NCI-H1417 (cell line): ENCODE results near the gene NOTCH1.

Experiments
- DNase-seq, 3 experiments: peaks; one replicate each; lab custom pipeline; 2025; lab: John Stamatoyannopoulos, UW

Gene NOTCH1

DNA sequence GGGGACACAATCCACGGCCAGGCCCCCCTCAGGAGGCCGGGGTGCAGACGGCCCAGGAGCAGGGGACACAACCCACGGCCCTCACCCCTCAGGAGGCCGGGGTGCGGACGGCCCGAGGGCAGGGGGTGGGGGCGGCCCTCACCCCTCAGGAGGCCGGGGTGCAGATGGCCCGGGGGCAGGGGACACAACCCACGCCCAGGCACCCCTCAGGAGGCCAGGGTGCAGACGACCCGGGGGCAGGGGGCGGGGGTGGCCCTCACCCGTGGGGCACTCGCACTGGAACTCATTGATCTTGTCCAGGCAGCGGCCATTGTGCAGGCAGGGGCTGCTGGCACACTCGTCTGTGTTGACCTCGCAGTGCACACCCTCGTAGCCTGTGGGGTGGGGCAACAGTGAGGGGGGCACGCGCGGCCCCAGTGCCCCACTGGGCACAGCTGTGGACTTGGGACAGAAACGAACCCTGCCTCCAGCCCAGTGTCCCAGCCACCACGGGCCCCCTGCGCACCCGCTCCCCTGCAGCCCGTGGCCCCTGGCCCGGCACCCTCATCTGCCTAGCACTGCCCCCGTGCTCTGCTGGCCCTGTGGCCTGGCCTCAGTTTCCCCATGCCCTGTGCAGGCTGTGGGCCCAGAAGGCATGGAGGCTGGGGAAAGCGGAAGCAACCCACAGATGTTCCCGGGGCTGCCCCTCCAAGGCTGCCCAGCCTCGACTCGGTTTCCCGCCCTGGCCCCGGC, 28.7 kb downstream of the NOTCH1 start:
- no peak for DNase-seq

DNA sequence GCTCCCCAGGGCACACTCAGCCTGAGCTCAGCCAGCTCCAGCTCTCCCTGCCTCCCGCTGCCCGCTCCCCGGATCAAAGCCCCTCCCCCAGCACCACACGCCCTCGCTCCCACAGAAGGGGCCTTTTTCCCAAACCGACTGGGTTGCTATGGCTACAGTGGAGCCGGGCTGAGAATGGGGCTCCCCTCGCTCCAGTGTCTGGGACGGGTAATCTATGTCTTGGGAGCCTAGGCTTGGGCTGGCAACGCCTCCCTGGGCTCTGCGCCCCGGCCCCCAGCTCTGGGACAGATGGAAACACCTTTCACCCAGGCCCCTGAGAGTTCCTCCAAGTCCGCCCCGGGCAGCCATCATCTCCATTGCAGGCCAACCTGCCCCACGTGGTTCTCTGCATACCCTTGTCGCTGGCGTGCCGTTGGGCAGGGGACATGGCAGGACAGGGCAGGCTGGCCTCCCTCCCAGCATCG, 29.6 kb downstream of the NOTCH1 start:
- DNase-seq = no peak

DNA sequence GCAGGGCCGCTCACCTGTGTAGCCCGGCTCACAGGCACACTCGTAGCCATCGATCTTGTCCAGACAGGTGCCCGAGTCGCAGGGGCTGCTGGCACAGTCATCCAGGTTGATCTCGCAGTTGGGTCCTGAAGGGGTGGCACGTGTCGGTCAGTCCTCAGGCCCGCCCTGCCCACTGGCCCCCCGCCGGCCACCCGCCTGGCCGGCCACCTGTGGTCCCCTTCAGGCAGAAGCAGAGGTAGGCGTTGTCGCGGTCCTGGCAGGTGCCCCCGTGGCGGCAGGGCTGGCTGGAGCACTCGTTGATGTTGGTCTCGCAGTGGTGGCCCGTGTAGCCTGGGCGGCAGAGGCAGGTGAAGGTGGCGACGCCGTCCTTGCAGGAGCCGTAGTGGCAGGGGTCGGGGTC, 30.6 kb downstream of the NOTCH1 start:
- no peak for DNase-seq

DNA sequence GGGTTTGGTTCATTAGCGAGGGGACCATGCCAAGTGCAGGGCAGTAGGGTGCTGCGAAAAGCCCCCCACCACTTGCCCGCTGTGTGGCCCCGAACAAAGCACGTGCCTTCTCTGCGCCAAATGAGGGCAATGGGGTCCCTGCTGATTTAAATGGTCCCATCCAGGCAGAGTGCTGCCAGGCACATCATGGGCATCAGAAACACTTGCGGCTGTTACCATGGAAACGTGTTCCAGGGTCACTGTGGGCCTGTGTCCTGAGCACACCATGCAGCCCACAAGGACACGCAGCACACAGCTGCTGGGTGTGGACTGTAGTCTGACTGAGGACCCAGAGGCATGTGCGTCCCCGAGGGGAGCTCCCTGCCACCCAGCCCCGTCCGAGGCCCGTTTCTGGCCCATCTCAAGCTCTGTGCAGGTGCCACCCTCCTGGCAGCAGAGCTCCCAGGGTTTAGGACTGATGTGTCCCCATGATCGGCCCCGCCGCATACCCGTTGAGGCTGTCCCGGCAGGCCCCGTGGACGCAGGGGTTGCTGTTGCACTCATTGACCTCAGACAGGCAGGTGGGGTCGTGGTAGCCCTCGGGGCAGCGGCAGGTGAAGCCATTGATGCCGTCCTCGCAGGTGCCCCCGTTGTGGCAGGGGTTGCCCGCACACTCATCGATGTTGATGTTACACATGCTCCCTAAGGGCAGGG, 31.7 kb downstream of the NOTCH1 start:
- DNase-seq = peak in 1 of 3 experiments; percentile 16

DNA sequence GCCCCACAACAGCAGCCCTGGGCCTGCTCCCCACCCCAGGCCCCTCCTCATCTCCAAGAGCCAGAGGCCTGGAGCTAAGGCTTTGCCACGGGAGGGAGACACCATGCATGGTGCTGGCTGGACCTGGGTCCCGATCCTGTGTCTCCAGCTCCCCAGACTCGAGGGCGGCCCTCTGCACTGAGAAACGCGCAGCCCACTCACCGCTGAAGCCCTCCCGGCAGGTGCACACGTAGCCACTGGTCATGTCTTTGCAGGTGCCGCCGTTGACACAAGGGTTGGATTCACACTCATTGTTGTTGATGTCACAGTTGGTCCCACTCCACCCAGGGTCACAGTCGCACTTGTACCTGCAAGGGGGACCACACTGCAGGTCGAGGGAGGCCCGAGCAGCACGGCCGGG, 32.7 kb downstream of the NOTCH1 start:
- DNase-seq = no peak

DNA sequence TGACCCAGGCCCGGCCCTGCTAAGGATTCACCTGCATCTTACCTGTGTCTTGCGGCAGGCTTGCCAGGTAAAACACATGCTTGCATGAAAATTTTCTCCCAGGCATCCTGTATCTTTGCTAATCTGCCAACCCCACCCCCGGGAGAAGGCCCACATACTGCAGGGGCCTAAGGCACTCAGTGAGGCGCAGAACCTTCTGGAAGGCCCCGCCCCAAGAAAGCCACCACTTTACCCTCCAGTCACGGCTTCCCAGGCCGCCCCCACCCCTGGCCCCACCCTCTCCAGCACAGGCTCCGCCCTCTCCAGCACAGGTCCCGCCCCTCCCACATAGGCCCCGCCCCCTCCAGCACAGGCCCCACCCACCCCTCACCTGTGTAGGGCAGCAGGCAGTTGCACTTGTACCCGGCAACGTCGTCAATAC, 33.2 kb downstream of the NOTCH1 start:
- no peak for DNase-seq

DNA sequence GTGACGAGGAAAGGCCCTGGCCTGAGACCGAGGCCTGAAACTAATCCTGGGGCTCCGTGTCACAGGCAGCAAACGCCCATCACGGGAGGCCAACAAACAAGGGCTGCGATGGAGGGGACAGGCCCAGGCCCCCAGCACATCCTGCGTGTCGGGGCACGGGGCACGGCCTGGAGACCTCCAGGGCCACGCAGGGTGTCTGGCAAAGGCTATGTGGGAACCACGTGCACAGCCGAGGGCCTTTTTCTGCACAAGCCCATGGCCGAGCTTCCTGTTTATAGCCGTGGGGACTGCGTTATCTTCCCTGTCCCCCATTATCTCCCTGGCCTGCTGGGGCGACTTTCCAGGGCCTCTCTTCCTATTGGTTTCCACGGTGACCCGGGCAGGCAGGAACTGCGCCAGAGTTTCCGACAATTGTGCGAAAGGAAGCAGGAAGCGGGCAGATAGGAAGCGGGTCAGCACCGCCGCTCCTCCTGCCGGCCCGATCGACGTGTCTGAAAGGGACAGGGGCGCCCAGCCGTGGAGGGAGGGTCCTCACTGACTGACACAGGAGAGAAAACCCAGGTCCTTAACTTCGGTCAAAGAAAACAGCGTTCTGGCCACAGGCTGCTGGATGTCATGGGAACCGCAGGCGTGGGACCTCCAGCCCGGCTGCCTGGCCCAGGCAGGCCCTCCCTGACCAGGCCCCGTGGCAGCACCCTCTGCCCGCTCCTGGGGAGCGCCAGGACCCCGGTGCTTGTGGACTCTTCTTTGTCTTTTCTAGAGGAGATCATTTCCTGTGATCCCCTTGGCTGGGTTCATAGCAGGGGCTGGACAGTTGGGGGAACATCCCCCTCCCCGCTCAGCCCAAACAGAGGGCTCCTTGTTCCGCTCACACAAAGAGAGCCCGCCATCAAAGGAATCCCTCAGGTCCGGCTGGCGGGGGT, 33.9 kb downstream of the NOTCH1 start:
- DNase-seq = no peak

DNA sequence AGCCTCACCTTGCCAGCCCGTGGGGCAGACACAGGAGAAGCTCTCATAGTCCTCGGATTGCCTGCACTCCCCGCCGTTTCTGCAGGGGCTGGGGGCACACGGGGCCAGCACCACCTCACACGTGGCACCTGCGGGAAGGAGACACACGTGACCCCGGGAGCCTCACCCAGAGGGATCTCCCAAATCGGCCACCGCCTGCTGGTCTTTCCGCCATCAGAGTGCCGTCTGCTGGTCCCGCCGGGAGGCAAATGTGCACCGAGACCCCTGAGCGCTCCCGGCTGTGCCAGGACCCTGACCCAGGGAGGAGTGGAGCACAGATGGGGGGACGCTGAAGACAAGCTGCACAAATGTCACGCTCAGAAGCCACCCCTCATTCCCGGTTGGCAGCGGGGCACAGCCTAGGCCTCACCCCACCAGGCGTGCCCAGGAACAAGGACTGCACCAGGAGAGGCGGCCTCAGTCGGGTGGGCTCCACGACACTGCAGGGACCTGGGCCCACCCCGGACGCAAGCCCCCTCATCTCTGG, 34.6 kb downstream of the NOTCH1 start:
- DNase-seq = no peak

DNA sequence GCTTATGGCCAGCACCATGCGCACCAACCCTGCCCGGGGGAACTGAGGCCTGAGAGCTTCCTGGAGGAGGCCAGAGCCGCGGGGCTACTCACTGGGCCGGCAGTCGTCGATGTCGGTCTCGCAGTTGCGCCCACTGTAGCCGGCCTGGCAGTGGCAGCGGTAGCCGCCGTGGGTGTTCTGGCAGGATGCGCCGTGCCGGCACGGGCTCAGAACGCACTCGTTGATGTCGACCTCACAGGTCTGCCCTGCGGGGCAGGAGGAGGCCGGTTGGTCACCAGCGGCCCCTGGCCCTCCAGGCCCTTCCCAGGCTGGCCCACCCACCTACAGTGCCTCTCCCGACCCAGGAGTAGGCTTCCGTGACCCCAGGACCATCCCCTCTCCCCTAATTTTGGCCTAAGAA, 35.3 kb downstream of the NOTCH1 start:
- DNase-seq = no peak

DNA sequence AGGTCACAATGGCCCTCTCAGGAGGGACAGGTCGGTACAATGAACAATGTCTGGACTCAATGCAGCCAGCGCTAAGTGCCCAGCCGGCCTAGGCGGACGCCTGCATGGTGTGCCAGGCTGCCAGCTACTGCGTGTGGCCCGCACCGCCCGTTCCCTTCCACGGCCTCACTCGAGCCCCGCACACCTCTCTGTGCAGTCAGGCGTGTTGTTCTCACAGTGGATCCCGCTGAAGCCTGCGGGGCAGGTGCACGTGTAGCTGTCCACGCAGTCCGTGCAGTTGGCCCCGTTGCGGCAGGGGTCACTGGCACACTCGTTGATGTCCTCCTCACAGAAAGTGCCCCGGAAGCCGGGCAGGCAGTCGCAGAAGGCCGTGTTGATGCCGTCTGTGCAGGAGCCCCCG, 36.3 kb downstream of the NOTCH1 start:
- DNase-seq = no peak

DNA sequence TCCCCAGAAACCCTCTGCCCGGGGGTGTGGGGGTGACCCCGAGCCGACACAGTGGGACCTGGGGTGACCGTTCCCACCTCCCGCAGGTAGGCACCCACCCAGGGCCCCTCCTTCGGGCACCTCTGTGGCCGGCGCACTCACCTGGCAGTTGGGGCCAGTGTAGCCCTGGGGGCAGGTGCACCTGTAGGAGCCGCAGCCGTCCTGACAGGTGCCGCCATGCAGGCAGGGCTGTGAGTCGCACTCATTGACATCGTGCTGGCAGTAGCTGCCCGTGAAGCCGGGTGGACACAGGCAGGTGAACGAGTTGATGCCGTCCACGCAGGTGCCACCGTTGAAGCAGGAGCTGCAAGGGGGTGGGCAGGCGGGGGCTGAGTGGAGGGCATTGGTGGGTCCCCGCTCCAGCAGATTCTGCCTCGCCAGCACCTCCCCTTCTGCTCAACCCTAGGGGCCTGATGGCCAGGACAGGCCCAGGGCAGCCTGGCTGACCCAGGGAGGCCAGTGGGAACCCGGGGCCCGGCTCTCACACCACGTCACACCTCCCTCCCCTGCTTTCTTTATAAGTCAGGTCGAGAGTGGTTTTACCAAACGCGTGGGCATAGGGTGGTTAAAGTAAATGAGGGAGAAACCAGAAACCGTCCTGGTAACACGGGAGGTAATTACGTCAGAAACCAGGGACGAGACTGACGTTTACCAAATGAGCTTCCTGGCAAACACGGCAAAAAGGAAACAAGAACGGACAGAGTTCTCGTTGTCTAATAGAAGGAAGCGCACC, 36.9 kb downstream of the NOTCH1 start:
- peak in 2 of 3 experiments; percentile 16 to 39 for DNase-seq

DNA sequence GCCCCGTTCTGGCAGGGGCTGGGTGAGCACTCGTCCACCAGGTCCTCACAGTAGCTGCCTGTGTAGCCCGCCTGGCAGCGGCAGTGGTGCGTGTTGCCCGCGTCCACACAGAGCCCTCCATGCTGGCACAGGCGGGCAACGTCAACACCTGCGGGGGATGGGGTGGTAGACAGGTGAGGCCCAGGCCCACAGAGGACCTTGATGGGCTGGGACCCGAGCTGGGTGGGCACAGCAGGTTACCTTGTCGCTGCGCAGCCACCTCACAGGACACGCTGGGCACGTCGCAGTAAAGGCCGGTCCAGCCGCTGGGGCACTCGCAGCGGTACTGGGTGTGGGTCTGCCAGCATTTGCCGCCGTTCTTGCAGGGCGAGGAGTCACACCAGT, 37.9 kb downstream of the NOTCH1 start:
- DNase-seq = no peak

DNA sequence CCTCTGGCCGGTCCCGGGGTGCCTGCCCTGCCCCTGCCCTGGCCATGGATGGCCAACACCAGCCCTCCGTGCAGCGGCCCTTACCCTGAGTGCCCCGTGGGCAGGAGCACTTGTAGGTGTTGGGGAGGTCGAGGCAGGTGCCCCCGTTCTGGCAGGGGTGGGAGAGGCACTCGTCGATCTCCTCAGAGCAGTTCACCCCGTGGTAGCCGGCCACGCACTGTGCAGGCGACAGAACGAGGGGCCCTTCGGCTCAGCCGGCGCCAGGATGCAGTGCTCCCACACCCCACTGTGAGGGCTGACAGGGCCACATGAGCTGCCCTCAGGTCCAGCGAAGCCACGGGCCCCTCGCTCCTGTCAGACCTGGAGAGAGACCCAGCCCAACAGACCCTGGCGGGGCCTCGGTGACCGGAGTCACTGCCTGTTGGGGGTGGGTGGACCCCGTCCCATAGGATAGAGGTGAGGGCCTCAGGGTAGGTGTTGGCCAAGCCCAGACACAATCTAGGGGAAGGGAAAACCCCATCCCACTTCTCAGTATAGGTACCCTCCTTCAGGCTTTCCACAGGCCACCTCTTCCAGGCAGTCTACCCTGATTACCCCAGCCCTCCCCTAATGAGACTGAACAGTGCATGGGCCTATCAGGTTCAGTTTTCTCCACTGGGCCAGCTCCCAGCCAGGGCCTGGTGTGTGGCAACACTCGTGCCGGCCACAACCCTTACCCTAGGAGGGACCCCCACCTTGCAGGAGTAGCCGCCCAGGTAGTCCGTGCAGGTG, 38.4 kb downstream of the NOTCH1 start:
- DNase-seq = no peak

DNA sequence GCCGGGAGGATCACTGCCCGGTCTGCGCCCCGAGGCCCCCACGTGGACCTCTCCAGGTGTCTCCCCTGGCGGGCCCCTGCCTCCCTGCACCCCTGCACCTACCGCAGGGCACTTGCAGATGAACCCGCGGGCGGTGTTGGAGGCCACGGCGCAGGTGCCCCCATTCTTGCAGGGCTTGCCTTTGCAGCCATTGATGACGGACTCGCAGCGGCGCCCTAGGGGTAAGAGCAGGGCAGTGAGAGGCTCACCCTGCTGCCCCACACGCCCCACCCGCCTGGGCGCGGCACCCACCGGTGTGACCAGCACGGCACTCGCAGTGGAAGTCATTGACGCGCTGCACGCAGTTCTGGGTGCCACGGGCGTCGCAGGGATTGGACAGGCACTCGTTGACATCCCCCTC, 39.4 kb downstream of the NOTCH1 start:
- no peak for DNase-seq

DNA sequence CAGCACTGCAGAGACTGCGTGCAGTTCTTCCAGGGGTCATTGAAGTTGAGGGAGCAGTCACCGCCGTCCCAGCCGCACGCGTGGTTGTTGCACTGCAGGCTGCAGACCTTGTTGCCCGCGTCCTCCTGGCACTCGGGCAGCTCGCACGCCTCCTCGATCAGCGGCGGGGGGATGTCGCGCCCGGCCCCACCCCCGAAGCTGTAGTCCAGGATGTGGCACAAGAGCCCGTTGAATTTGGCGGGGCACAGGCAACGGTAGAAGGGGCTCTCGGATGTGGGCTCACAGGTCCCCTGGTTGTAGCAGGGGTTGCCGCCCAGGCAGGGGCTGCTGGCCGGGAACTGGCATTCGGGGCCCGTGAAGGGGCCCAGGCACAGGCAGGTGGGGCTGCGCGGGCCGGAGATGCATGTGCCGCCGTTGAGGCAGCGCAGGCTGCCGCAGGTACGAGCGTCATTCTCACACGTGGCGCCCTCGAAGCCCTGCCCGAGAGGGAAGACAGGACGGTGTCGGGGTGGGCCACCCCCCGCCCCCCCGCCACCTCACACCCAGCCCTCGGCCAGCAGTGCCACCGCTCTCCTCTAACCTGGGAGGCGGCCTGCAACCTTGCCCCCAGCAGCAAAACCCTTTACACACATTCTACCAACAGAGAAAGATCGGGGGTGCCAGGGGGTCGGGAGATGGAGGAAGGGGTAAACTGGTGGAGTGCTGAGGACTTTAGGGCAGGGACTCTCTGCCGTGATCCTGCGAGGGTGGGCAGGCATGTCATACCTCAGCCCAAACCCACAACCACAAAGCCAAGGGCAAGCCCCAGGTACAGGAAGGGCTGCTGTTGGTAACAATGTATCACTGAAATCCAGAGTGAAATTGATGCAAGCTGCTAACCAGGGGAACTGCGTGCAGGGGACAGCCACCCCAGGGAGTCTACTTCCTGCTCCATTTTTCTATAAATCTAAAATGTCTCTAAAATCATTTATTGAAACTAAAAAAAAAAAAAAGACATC, 40.1 kb downstream of the NOTCH1 start:
- no peak for DNase-seq

DNA sequence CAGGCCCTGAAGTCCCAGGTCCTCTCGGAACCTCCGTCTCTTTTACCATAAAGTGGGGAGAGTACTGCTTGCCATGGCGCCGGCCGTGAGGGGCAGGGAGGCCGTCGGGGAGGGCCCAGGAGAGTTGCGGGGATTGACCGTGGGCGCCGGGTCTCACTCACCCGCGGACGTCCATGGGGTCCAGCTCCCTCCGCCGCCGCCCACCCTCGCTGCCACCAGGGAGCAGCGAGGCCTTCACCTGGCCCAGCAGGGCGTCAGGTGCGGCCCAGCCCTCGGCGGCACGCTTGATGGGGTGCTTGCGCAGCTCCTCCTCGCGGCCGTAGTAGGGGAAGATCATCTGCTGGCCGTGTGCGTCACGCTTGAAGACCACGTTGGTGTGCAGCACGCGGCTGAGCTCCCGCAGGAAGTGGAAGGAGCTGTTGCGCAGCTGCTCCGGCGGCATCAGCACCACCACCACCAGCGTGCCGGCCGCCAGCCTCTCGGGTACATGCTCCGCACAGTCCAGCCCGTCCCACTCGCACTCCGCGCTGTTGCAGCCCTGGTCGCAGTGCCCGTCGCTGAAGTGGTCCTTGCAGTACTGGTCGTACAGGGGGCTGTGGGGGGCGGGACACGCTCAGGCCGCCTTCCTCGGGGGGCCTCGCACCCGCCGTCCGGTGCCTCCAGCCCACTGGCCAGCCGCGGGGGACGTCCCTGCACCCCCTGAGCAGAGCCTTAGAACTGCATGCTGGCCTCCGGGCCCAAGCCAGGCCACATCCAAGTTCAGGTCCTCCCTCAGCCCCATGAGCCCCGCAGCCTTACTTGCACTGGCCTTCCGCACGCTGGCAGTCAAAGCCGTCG, 41.1 kb downstream of the NOTCH1 start:
- no peak for DNase-seq

DNA sequence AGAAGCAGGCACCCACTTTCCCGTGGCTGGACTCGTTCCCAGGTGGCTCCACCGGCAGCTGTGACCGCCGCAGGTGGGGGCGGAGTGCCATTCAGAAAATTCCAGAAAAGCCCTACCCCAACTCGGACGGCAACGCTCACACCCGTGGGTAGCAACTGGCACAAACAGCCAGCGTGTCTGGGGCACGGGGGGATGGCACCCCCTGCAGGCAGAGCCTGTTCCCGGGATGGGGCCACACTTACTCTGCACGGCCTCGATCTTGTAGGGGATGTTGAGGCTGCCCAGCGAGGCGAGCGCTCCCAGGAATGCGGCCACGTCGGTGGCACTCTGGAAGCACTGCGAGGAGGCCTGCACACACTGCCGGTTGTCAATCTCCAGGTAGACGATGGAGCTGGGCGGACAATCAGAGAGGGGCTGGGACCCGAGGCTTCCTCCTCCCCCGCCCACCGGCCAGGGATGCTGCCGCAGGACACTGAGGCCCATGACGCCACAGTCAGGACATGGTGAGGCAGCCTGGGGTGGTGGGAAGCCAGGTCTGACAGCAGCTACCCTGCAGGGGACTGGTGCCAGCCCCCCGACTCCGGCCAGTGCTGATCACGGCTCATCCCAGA, 42.8 kb downstream of the NOTCH1 start:
- DNase-seq = no peak

DNA sequence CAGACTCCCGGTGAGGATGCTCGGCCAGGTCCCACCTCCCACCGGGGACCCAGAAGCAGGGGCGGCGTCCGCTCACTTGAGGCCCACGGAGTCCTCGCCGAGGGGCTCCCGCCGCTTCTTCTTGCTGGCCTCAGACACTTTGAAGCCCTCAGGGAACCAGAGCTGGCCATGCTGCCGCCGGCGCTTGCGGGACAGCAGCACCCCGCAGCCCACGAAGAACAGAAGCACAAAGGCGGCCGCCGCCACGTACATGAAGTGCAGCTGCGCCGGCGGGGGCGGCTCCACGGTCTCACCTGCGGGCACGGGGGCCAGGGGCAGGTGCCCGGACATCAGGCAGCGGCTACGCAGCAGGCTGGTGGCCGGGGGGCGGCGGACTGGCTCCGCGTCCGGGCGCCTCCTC, 43.7 kb downstream of the NOTCH1 start:
- DNase-seq = no peak
